Activated CD8-positive, alpha-beta memory T cell treated with anti-CD3 and anti-CD28 coated beads for 48 hours (primary cell): ENCODE results near the gene GSTM5.
"Not testable (repeated sequence)": the region's sequence is repeated elsewhere in the genome, so short reads cannot be mapped to it uniquely, and the experiment has no call there.

Experiments
- DNase-seq, 3 experiments: peaks; one replicate each; pipeline ENCODE4 v3.0.0-alpha.2; 2020; ENCODE audit warnings: low read depth in 2 of 3, low spot score in 2 of 3

Gene GSTM5

DNA sequence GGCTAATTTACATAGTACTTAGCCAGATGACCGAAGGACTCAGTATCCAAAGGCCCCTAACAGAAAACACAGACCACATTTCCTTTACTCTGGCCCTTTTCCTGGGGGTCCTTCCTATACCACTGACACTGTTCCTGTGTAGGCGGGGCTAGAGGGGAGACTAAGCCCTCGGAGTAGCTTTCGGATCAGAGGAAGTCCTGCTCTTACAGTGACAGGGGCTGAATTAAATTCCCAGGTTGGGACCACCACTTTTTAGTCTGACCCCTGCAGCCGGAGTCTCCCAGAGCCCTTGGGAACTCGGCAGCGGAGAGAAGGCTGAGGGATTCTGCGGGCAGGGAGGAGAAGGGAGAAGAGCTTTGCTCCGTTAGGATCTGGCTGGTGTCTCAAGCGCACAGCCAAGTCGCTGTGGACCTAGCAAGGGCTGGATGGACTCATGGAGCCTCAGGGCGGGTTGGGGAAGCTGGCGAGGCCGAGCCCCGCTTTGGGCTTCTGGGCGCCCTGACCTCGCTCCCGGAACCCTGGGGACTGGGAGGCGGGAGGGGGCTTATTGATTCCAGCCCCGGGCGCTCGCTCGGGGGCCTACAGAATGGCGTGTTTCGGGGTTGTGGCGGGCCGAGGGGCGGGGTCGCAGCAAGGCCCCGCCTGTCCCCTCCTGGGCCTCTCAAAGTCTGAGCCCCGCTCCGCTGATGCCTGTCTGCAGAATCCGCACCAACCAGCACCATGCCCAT, at the start of gene GSTM5:
Gene GSTM5, plus strand, starts transcription at position 659 of the 728 bp plus-strand sequence. Its CDS starts 62 bp downstream, at position 721.
- DNase-seq: not testable (repeated sequence)

DNA sequence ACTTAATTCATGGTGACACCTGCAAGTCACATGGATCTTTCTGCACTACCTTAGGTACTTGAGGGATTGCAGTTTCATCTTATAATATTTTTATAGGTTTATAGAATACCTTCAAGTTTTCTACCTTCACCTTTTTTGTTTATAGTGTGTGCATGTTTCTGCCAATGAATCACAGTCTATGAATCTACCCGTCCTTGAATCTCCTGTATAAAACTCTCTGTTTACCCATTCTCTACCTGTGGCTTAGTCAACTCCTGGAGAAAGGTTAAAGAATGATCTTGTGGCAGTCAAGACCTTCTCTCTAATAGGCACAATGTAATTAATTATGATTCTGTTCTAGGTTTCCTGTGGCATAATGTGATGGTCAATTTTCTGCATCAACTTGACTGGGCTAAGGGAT, 47.4 kb upstream of the GSTM5 start:
- DNase-seq: no peak

DNA sequence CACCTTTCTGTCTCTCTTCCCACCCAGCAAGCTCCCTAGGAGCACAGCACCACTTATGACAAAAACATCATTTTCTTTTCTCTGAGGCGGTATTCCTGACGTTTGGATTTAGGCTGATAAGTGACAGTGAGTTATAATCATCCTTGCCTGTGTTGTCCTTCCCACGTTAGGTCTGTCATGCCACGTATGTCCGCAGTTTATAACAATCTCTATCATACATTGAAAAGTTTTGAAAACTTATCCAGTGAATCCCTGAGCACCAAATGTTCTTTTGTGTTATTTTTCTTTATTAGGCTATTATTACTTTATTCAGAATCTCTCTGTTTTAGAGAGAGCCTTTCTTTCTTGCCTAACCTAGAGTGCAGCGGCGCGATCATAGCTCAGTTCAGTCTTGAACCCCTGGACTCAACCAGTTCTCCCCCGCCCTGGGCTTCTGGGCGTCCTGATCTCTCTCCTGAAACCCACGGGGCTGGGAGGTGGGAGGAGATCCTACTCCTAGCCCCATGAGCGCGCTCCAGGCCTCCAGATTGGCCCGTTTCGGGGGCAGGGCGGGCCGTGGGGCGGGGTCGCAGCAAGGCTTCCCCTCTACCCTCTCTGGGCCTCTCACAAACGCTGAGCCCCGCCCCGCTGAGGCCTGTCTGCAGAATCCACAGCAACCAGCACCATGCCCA, 44.5 kb upstream of the GSTM5 start, which contains the start of gene GSTM2:
Gene GSTM2, plus strand, starts transcription at position 606 of the 671 bp plus-strand sequence. Its CDS starts 59 bp downstream, at position 665.
- DNase-seq: peak; percentile 46 to 60 (median 56)

DNA sequence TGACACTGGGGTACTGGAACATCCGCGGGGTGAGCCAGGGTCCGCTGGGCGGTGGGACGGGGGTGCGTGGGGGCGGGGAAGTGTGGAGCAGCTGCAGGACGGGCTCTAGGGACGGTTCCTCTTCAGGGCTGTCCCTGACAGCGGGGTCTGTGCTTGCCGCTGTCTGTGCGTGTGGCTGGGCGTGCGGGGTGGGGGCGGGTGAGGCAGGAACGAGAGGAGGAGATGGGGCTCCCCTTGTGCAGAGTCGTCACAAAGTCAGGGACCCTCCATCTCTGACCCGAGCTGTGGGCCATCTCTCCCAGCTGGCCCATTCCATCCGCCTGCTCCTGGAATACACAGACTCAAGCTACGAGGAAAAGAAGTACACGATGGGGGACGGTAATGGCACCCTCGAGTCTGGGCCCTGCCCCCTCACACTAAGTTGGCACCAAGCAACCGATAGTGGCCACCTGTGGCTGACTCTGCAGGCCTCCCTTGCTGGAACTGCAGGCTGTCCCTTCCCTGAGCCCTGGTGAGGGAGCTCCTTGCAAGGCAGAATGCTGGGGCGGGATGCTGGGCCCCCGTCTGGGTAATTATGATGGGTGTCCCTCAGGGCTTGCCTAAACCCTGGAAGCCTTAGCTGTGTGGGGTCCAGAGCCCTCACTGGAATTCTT, 43.8 kb upstream of the GSTM5 start:
- no peak for DNase-seq

DNA sequence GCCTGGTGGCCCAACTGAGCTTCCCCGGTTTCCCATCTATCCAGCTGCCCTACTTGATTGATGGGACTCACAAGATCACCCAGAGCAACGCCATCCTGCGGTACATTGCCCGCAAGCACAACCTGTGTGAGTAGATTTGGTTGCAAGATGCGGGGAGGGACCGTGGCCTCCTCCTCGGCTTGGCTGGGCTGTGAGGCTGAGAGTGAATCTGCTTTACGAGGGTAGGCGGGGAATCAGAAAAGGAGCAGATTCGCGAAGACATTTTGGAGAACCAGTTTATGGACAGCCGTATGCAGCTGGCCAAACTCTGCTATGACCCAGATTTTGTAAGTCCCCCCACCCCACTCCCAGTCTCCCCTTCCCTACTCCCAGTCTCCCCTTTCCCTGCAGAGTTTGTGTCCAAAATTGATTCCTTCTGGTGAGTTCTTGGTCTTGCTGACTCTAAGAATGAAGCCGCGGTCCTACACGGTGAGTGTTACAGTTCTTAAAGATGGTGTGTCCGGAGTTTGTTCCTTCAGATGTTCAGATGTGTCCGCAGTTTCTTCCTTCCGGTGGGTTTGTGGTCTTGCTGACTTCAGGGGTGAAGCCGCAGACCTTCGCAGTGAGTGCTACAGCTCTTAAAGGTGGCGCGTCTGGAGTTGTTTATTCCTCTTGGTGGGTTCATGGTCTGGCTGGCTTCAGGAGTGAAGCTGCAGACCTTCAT, 42.7 kb upstream of the GSTM5 start:
- DNase-seq: no peak

DNA sequence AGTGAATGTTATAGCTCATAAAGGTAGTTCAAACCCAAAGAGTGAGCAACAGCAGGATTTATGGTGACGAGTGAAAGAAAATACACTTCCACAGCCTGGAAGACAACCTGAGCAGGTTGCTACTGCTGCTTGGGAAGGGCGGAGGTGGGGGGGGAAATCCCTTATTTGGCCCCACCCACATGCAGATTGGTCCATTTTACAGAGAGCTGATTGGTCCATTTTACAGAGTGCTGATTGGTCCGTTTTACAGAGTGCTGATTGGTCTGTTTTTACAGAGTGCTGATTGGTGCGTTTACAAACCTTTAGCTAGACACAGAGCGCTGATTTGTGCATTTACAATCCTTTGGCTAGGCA, 42.1 kb upstream of the GSTM5 start:
- not testable (repeated sequence) for DNase-seq

DNA sequence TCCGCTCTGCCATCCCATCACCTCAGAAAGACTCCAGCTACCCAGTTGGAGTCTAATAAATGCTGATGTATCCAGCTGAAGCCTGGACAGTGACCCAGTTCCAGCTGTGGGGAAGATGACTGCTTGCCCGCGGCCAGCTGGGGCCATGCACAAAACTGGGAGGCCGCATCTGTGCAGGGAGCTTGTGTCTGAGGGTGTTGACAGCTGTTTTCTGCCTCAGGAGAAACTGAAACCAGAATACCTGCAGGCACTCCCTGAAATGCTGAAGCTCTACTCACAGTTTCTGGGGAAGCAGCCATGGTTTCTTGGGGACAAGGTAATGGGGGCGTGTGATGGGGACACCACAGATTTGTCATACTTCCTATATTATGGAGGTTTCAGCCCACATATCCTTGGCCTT, 41.0 kb upstream of the GSTM5 start:
- no peak for DNase-seq

DNA sequence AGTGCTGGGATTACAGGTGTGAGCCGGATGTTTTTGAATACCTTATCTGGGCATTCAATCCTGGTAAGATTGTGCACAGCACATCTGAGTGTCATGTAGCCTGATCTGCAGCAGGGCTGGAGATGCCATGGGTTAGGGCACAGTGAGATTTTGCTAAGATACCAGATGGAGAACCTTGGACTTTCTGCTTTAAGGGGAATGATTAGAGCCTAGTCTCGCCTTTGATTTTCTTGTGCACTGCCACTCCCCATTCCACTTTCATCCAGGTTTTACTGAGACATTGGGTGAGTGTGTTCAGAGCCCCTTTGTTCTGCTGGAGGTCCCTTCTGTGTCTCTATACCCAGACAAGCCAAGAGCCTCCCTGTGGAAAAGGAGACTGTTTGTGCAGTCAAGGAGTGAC, 38.2 kb upstream of the GSTM5 start:
- DNase-seq: not testable (repeated sequence)

DNA sequence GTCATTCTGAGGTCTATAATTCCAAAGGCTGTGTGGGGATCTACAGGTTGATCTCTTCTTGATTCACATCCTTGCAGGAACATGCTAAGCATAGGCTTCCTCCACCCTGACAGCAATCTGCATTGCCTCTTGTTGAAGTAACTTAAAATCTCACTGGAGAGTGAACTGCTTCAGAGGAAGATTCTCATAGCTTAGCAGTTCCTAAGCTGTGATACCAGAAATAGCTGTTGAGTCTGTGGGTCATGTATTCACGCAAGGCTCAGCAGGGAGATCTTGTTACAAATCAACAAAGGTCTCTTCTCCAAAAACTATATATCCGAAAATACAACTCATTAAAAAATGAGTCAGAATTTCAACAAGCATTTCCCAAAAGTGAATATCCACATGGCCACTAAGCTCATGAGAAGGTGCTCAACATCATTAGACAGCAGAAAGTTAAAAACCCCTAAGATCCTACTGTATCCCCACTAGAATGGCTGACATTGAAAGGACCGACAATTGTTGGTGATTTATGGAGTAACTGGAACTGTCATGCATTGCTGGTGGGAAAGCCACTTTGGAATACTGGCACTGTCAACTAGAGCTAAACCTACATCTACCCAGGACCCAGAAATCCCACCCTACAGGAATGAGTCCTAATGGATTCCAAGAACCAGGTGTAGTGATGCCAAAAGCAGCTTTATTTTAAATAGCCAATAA, 35.2 kb upstream of the GSTM5 start:
- DNase-seq: not testable (repeated sequence)

DNA sequence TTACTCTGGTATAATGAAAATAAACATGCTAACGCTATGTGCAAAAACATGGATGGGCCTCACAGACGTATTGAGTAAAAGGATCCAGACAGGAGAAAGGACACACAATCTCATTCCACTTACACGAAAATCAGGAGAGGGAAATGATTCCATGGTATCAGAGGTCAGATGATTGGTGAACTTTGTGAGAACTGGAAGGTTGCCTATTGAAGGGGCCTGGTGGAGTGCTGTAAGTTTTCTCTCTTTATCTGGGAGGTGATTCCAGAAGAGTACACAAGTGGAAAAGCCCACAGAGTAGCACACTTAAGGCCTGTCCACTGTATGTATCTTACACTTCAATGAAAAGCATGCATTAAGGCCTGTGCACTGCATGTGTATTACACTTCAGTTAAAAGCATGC, 34.6 kb upstream of the GSTM5 start:
- no peak for DNase-seq

DNA sequence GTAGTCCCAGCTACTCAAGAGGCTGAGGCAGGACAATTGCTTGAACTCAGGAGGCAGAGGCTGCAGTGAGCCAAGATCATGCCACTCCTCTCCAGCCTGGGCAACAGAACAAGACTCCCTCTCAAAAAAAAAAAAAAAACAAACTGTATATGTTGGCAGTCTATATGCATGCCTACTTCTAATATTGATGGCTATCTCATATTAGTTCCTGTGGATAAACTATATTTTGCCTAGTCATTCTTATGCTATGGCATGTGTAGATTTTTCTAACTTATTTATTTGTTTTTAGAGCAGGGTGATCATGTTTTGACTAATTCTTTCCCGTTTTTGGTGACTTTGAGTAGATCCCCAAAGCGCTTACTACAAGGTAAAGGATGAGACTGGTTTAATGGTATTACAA, 33.4 kb upstream of the GSTM5 start:
- DNase-seq: not testable (repeated sequence)

DNA sequence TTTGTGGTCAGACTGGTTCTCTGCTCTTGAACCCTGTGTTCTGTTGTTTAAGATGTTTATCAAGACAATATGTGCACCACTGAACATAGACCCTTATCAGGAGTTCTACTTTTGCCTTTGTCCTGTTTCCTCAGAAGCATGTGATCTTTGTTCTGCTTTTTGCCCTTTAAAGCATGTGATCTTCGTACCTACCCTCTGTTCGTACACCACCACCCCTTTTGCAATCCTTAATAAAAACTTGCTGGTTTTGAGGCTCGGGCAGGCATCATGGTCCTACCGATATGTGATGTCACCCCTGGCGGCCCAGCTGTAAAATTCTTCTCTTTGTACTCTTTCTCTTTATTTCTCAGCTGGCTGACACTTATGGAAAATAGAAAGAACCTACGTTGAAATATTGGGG, 27.3 kb upstream of the GSTM5 start:
- DNase-seq: not testable (repeated sequence)

DNA sequence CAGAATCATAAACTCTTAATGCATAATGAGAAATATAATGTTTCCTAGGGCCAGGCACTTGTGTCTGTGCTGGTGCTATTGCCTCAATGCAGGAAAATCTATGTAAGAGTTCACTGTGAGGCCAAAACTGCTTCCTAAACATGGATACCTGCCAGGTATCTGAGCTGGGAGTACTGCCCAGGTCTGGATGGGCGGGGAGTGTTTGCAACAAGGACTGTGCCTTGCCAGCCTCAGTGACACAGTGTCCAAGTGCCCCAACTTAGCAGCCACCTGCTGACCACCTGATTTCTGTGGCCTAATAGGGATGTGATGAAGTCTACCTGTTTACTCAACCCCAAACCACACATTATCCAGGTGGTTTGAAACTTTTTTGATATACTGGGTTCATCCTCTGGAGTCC, 26.7 kb upstream of the GSTM5 start:
- not testable (repeated sequence) for DNase-seq

DNA sequence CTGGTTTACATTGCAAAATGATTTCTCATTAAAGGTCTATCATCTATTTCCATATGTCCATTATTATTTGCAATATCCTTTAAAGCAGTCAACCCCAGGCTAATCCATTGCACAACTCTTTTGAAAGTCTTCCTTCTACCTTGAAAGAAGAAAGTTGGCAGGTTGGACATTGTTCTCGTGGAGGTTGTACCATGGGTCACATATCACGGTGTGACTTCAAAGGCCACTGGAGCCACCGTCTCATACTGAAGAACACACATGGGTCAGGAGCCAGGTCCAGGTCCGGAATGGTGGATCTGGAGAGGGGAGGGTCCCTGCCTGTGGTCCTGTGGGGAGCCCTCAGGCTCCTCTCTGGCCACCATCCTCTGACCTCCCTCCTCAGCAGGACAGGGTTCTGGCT, 26.2 kb upstream of the GSTM5 start:
- not testable (repeated sequence) for DNase-seq

DNA sequence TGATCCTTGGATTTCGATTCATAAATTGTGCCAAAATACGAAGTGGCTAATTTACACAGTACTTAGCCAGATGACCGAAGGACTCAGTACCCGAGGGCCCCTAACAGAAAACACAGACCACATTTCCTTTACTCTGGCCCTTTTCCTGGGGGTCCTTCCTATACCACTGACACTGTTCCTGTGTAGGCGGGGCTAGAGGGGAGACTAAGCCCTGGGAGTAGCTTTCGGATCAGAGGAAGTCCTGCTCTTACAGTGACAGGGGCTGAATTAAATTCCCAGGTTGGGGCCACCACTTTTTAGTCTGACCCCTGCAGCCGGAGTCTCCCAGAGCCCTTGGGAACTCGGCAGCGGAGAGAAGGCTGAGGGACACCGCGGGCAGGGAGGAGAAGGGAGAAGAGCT, 24.9 kb upstream of the GSTM5 start:
- not testable (repeated sequence) for DNase-seq

DNA sequence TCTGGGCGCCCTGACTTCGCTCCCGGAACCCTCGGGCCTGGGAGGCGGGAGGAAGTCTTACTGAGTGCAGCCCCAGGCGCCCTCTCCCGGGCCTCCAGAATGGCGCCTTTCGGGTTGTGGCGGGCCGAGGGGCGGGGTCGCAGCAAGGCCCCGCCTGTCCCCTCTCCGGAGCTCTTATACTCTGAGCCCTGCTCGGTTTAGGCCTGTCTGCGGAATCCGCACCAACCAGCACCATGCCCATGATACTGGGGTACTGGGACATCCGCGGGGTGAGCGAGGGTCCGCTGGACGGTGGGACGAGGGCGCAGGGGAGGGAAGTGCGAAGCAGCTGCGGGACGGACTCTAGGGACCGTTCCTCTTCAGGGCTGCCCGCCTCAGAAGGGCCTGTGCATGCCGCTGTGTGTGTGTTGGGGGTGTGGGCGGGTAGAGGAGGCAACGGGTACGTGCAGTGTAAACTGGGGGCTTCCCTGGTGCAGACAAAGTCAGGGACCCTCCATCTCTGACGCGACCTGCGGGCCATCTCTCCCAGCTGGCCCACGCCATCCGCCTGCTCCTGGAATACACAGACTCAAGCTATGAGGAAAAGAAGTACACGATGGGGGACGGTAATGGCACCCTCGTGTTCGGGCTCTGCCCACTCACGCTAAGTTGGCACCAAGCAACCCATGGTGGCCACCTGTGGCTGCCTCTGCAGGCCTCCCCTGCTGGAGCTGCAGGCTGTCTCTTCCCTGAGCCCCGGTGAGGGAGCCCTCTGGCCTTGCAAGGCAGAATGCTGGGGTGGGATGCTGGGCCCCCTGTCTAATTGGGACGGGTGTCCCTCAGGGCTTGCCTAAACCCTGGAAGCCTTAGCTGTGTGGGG, 24.2 kb upstream of the GSTM5 start, which contains the start of gene GSTM1:
Gene GSTM1, plus strand, starts transcription at position 177 of the 859 bp plus-strand sequence. Its CDS starts 57 bp downstream, at position 234.
- DNase-seq: peak in 2 of 3 experiments; percentile 69 to 73

DNA sequence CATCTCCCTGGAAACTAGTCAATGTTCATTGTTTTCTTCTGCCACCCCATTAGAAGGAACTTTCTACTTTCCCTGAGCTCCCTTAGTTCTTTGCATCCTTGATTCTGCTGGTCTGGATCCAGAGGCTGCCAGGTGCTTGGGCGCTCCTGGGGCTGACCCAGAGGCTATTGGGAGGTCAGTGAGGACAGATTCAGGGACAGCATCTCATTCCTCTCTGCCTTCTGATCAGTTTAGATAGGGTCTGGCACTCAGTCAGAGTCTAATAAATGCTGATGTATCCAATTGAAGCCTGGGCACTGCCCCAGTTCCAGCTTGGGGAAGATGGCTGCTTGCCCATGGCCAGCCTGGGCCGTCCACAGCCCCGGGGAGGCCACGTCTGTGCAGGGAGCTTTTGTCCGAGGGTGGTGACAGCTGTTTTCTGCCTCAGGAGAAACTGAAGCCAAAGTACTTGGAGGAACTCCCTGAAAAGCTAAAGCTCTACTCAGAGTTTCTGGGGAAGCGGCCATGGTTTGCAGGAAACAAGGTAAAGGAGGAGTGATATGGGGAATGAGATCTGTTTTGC, 22.1 kb upstream of the GSTM5 start:
- no peak for DNase-seq

DNA sequence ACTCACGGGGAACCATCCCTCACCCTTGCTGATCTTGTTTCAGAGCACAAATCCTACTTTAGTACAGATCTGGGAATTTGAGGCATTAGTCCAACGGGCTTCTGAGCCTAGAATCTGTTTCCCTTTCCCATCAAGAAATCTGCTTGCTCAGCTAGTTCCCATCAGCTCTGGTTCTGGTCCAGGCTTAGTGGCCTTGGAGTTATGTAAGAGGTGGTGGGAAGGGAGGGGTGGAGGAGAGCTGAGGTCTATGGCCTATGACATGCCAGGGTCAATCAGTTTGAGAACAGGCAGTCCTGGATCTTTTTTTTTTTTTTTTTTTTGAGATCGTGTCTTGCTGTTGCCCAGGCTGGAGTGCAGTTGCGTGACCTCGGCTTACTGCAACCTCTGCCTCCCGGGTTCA, 20.3 kb upstream of the GSTM5 start:
- no peak for DNase-seq

DNA sequence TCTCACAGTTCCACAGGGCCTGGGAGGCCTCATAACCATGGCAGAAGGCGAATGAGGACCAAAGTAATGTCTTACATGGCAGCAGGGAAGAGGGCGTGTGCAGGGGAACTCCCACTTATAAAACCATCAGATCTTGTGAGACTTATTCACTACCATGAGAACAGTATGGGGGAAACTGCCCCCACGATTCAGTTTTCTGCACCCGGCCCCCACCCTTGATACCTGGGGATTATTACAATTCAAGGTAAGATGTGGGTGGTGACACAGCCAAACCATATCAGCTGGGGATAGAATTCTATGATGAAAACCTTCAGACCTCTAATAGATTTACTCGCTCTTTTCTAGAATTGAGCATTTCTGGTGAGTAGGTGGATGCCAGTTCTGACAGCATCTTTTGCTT, 17.7 kb upstream of the GSTM5 start:
- not testable (repeated sequence) for DNase-seq
